H1 (cell line): Measurements from ENCODE around the gene TMEM258. TPM values are rescaled to one million over a fixed set of nuclear protein-coding genes. Genes with fewer than 3 reads are reported as not detected.

Source experiments
- CTCF ChIA-PET: fragments of 300-600 bp; sonication (Branson Sonifier 250); formaldehyde crosslinking; loops from one replicate; lab custom pipeline; 2021; ENCODE audit not compliant: partially characterized antibody; lab: Charles Lee
- POLR2A ChIA-PET: fragments of 300-600 bp; sonication (Branson Sonifier 250); formaldehyde crosslinking; loops from one replicate; lab custom pipeline; 2021; ENCODE audit warnings: inconsistent platforms; ENCODE audit not compliant: partially characterized antibody; lab: Charles Lee
- DNase-seq, 2 experiments: peaks; one replicate each; pipeline versions ENCODE4 v3.0.0 to v3.0.0-alpha.2; 2010 to 2022; ENCODE audit warnings: low spot score in 2 of 2, low read depth in 1 of 2, mixed read lengths in 1 of 2
- FAIRE-seq: peaks from 2 replicates; lab custom pipeline; 2011; peaks lifted over from hg19 to GRCh38; lab: Jason Lieb, UNC
- H2AFZ ChIP-seq: 2 replicates; pipeline ENCODE4 v1.8.1; 2012; ENCODE audit warnings: low read length, inconsistent platforms
- H2AK5ac ChIP-seq: 2 replicates; pipeline ENCODE4 v1.6.1; 2013; ENCODE audit warnings: low read depth, low read length
- H2BK120ac ChIP-seq: replicated peaks from 2 replicates; pipeline ENCODE3; 2013; ENCODE audit warnings: low read depth, low read length, inconsistent platforms
- H2BK12ac ChIP-seq: 2 replicates; pipeline ENCODE4 v1.6.1; 2013; ENCODE audit warnings: low read depth, low read length
- H2BK15ac ChIP-seq: 2 replicates; pipeline ENCODE4 v1.6.1; 2013; ENCODE audit warnings: low read length
- H2BK20ac ChIP-seq: 2 replicates; pipeline ENCODE4 v1.6.1; 2013; ENCODE audit warnings: low read length
- H2BK5ac ChIP-seq: 2 replicates; pipeline ENCODE4 v1.6.1; 2013; ENCODE audit warnings: low read depth, low read length
- H3K14ac ChIP-seq: 2 replicates; pipeline ENCODE4 v1.6.1; 2013; ENCODE audit warnings: inconsistent platforms; ENCODE audit not compliant: insufficient read length
- H3K18ac ChIP-seq: 2 replicates; pipeline ENCODE4 v1.6.1; 2013; ENCODE audit warnings: low read length; ENCODE audit errors: extremely low read depth
- H3K23ac ChIP-seq: 2 replicates; pipeline ENCODE4 v1.6.1; 2013; ENCODE audit warnings: inconsistent platforms; ENCODE audit not compliant: insufficient read length
- H3K23me2 ChIP-seq: 2 replicates; pipeline ENCODE4 v1.6.1; 2013; ENCODE audit warnings: low read depth, low read length
- H3K27ac ChIP-seq: 2 replicates; pipeline ENCODE4 v1.6.1; 2011; ENCODE audit warnings: low read depth, low read length, inconsistent platforms
- H3K27me3 ChIP-seq, 4 experiments: replicated peaks in 1 of 4; 1 replicate in 1 of 4; 2 replicates in 3 of 4; pipeline versions ENCODE4 v1.6.1 to v1.8.1; 2011 to 2013; ENCODE audit warnings: low read length in 3 of 4, mild to moderate bottlenecking in 3 of 4, inconsistent platforms in 2 of 4, mixed read lengths in 2 of 4, moderate library complexity in 1 of 4; ENCODE audit not compliant: control insufficient read depth in 3 of 4, insufficient read depth in 3 of 4; ENCODE audit errors: extremely low read depth in 1 of 4
- H3K36me3 ChIP-seq, 4 experiments: 2 replicates each; pipeline versions ENCODE4 v1.6.1 to v1.8.1; 2011 to 2013; ENCODE audit warnings: mild to moderate bottlenecking in 4 of 4, low read length in 3 of 4, moderate library complexity in 2 of 4, control low read depth in 1 of 4, inconsistent platforms in 1 of 4; ENCODE audit not compliant: insufficient read depth in 4 of 4, control insufficient read depth in 2 of 4
- H3K4ac ChIP-seq: replicated peaks from 2 replicates; pipeline ENCODE3; 2013; ENCODE audit warnings: low read length, low read depth, mixed read lengths, inconsistent platforms; ENCODE audit not compliant: insufficient read length
- H3K4me1 ChIP-seq, 4 experiments: replicated peaks in 1 of 4; 1 replicate in 1 of 4; 2 replicates in 3 of 4; pipeline versions ENCODE4 v1.6.1 to v1.8.1; 2011 to 2013; ENCODE audit warnings: low read length in 3 of 4, inconsistent platforms in 2 of 4, mixed read lengths in 1 of 4; ENCODE audit not compliant: insufficient read depth in 4 of 4, control insufficient read depth in 3 of 4
- H3K4me2 ChIP-seq, 2 experiments: 2 replicates each; pipeline versions ENCODE4 v1.6.1 to v1.8.1; 2011 to 2013; ENCODE audit warnings: low read depth in 2 of 2, low read length in 2 of 2, control low read depth in 1 of 2, inconsistent platforms in 1 of 2, mild to moderate bottlenecking in 1 of 2; ENCODE audit not compliant: insufficient read depth in 1 of 2
- H3K4me3 ChIP-seq, 4 experiments: fragments of 200-600, 300-600 bp in 1 of 4; sonication (generic), shearing (Covaris generic), sonication (Bioruptor Twin) in 1 of 4; 2 replicates each; pipeline versions ENCODE4 v1.5.1 to v1.8.1; 2011 to 2016; ENCODE audit warnings: low read length in 4 of 4, low read depth in 3 of 4, control low read depth in 2 of 4, inconsistent platforms in 2 of 4, mild to moderate bottlenecking in 2 of 4, mixed read lengths in 1 of 4, moderate library complexity in 1 of 4; ENCODE audit not compliant: insufficient read depth in 2 of 4; ENCODE audit errors: extremely low read depth in 1 of 4
- H3K56ac ChIP-seq: replicated peaks from 2 replicates; pipeline ENCODE3; 2013; ENCODE audit warnings: low read depth, mild to moderate bottlenecking, mixed read lengths, low read length, inconsistent platforms; ENCODE audit not compliant: insufficient read length
- H3K79me1 ChIP-seq: 2 replicates; pipeline ENCODE4 v1.6.1; 2013; ENCODE audit warnings: low read depth, low read length, control low read depth
- H3K79me2 ChIP-seq, 2 experiments: 2 replicates each; pipeline versions ENCODE4 v1.6.1 to v1.8.1; 2012 to 2013; ENCODE audit warnings: low read length in 2 of 2, mild to moderate bottlenecking in 2 of 2, inconsistent platforms in 1 of 2; ENCODE audit not compliant: insufficient read depth in 2 of 2, control insufficient read depth in 1 of 2
- H3K9ac ChIP-seq, 4 experiments: replicated peaks in 1 of 4; 1 replicate in 1 of 4; 2 replicates in 3 of 4; pipeline versions ENCODE4 v1.6.1 to v1.8.1; 2011 to 2013; ENCODE audit warnings: low read depth in 3 of 4, low read length in 3 of 4, control low read depth in 2 of 4, mild to moderate bottlenecking in 2 of 4, moderate library complexity in 2 of 4, inconsistent platforms in 1 of 4; ENCODE audit errors: extremely low read depth in 1 of 4
- H3K9me3 ChIP-seq, 2 experiments: 2 replicates each; pipeline versions ENCODE4 v1.6.1 to v1.8.1; 2012 to 2013; ENCODE audit warnings: mild to moderate bottlenecking in 2 of 2, moderate library complexity in 2 of 2, control low read depth in 1 of 2, inconsistent platforms in 1 of 2, low read depth in 1 of 2, low read length in 1 of 2, mixed read lengths in 1 of 2; ENCODE audit not compliant: insufficient read depth in 2 of 2
- H4K20me1 ChIP-seq, 2 experiments: replicated peaks in 1 of 2; 2 replicates each; pipeline versions ENCODE3 to v1.8.1; 2011 to 2013; ENCODE audit warnings: inconsistent platforms in 2 of 2, low read length in 2 of 2, mild to moderate bottlenecking in 1 of 2; ENCODE audit not compliant: insufficient read depth in 2 of 2, control insufficient read depth in 1 of 2
- H4K5ac ChIP-seq: 2 replicates; pipeline ENCODE4 v1.6.1; 2013; ENCODE audit warnings: low read length, low read depth, mixed read lengths, inconsistent platforms; ENCODE audit not compliant: insufficient read length
- H4K8ac ChIP-seq: 2 replicates; pipeline ENCODE4 v1.8.0; 2013; ENCODE audit warnings: mild to moderate bottlenecking, moderate library complexity, low read length, inconsistent platforms; ENCODE audit not compliant: insufficient read depth; ENCODE audit errors: extremely low read depth
- H4K91ac ChIP-seq: replicated peaks from 2 replicates; pipeline ENCODE3; 2013; ENCODE audit warnings: low read length, mixed read lengths, inconsistent platforms; ENCODE audit not compliant: insufficient read length
- WGBS, 2 experiments: shearing (Covaris generic) in 1 of 2; methylation state at CpG; one replicate each; pipeline versions ENCODE4 v1.1.6 to v1.1.7; 2013 to 2015; ENCODE audit warnings: low lambda C conversion rate in 2 of 2, mixed read lengths in 2 of 2, inconsistent platforms in 1 of 2, low coverage in 1 of 2, missing lambda C conversion rate in 1 of 2; ENCODE audit not compliant: insufficient replicate concordance in 2 of 2, insufficient coverage in 1 of 2, insufficient read length in 1 of 2; ENCODE audit errors: extremely low coverage in 1 of 2, missing lambda C conversion rate in 1 of 2; 5-methylcytosine and 5-hydroxymethylcytosine counted together
- polyA plus RNA-seq, 7 experiments: library from polyadenylated mRNA; depleted of rRNA in 3 of 7; stranded (reverse) in 5 of 7; unstranded in 2 of 7; fragments of >200 nt in 5 of 7; fragments of 200-250 nt in 2 of 7; gene quantifications; 1 replicate in 5 of 7; 2 replicates in 1 of 7; 4 replicates in 1 of 7; pipeline versions ENCODE4 v1.2.1 to v1.2.3, GENCODE V29; 2011 to 2013; ENCODE audit warnings: missing spikeins in 2 of 7, mixed read lengths in 2 of 7
- total RNA-seq: library from RNA; stranded (reverse); fragmentation: NEBNext Ultra II Directional; extraction: Animal tissue kit (Norgen Biotek cat#: 25700); gene quantifications from 2 replicates; pipeline ENCODE4 v1.2.1, GENCODE V29; 2021

The TMEM258 gene
- total and polyA plus RNA-seq, 2 of the 8 experiments (the other 6 are each of a cell fraction or from before 2014, with no cell fraction given), result 186 to 759 TPM

DNA sequence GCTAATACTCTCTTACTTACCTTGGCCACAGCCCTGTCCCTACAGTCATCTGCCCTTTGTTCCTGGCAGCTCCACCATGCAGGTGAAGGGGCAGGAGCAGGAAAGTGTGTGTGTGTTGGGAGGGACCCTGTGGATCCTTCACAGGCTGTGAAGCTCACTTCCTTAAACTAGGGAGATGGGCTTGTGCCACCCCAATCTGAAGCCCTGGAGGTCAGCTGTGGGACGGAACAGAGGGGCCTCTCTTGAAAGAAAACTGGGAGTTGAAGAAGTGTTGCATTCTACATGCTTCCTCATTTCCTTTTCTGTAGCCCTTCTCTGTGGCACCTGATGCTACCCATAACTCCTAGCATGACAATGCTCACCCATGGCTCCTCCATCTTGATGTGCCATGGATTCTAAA, 12.7 kb upstream of the TMEM258 start:
- DNase-seq, result no peak
- H4K91ac ChIP-seq, result no peak overlapping the region

More for the DNA sequence above, 12.7 kb upstream of the TMEM258 start:
- Histone ChIP-seq H3K36me3 (peaks cover 50 to 96% (median 75%) of the 10 kb centered on the region in 4 experiments), H3K18ac (no peak overlapping the region), H3K27me3 (no peaks in the 10 kb centered on the region), H2AFZ (no peak overlapping the region), H2BK5ac (no peak overlapping the region), H4K20me1 (peaks cover 0 to 12% of the 10 kb centered on the region in 2 experiments), H2AK5ac (no peak overlapping the region), H2BK12ac (no peak overlapping the region), H3K4me1 (no peaks in the 10 kb centered on the region), H3K27ac (no peak overlapping the region), H3K56ac (no peak overlapping the region), H2BK15ac (no peak overlapping the region), H4K8ac (no peak overlapping the region), H3K4me2 (no peak overlapping the region), H2BK120ac (no peak overlapping the region), H3K79me1 (no peaks in the 10 kb centered on the region; the same call in none of the 2 replicates), H4K5ac (no peak overlapping the region), H3K14ac (no peak overlapping the region), H3K9me3 (no peaks in the 10 kb centered on the region), H3K79me2 (no peaks in the 10 kb centered on the region; a peak in 1 of 4 replicates), H3K23ac (no peak overlapping the region), H3K4ac (no peak overlapping the region), H3K9ac (no peak overlapping the region), H3K4me3 (no peak overlapping the region), H3K23me2 (no peaks in the 10 kb centered on the region), H2BK20ac (no peak overlapping the region)
- FAIRE-seq, result no peak
- POLR2A ChIA-PET, result interaction anchor here (0.6 to 20.9 kb wide), 8 partner anchors 7 to 229 kb away, joined by 3 to 354 read pairs (median 8); partner anchors contain the start of genes FADS1, FADS2, FEN1 and TMEM258
- CTCF ChIA-PET, result interaction anchor here (1.2 to 3.7 kb wide), 3 partner anchors 8 to 17 kb away, joined by 3 to 45 read pairs (median 4); no protein-coding TSS in a partner anchor
- WGBS, 2 experiments, result 88% methylated on average over 1 of the region's 1 CpG; no CpG with 5 or more reads in 1 of the 2 experiments
